Neural cell (in vitro differentiated cells): ENCODE measurements around the gene SOX18. TPM values are rescaled to one million over a fixed set of nuclear protein-coding genes. Genes with fewer than 3 reads are reported as not detected.

Experiments
- H2AFZ ChIP-seq: fragments of 200-600, 300-800 bp; sonication (generic), shearing (Covaris generic); 2 replicates; pipeline ENCODE4 v1.6.0; 2014; ENCODE audit warnings: low read depth, mild to moderate bottlenecking, antibody characterized with exemption, low read length, moderate library complexity
- H3F3A ChIP-seq: fragments of 200-600 bp; shearing (Covaris generic); 2 replicates; pipeline ENCODE4 v1.6.1; 2016; ENCODE audit warnings: mild to moderate bottlenecking, moderate library complexity, mixed read lengths, antibody characterized with exemption, low read length; ENCODE audit not compliant: insufficient read depth, poor library complexity, severe bottlenecking
- H3K27ac ChIP-seq: fragments of 200-600, 300-800 bp; sonication (generic), shearing (Covaris generic); 2 replicates; pipeline ENCODE4 v1.5.1; 2014; ENCODE audit warnings: mild to moderate bottlenecking, low read length, moderate library complexity
- H3K27me3 ChIP-seq: fragments of 300-800, 200-600 bp; sonication (generic), shearing (Covaris generic); 2 replicates; pipeline ENCODE4 v1.6.0; 2014; ENCODE audit warnings: mild to moderate bottlenecking, low read depth, low read length, moderate library complexity; ENCODE audit not compliant: insufficient read depth
- H3K36me3 ChIP-seq: fragments of 300-800, 200-600 bp; sonication (generic), shearing (Covaris generic); 2 replicates; pipeline ENCODE4 v1.5.1; 2014; ENCODE audit warnings: mild to moderate bottlenecking, antibody characterized with exemption, low read length, moderate library complexity; ENCODE audit not compliant: insufficient read depth
- H3K4me2 ChIP-seq: fragments of 300-800, 200-600 bp; sonication (generic), shearing (Covaris generic); 2 replicates; pipeline ENCODE4 v1.6.0; 2014; ENCODE audit warnings: mild to moderate bottlenecking, low read length
- H3K4me3 ChIP-seq: fragments of 300-800, 200-600 bp; sonication (generic), shearing (Covaris generic); 2 replicates; pipeline ENCODE4 v1.5.1; 2014; ENCODE audit warnings: mild to moderate bottlenecking, low read length, moderate library complexity
- H3K79me2 ChIP-seq: fragments of 200-600 bp; shearing (Covaris generic); replicated peaks from 2 replicates; pipeline ENCODE4 v1.6.0; 2014; ENCODE audit warnings: mild to moderate bottlenecking, low read length, moderate library complexity; ENCODE audit not compliant: insufficient read depth
- H3K9ac ChIP-seq: fragments of 300-800, 200-600 bp; sonication (generic), shearing (Covaris generic); 2 replicates; pipeline ENCODE4 v1.6.1; 2016; ENCODE audit warnings: mild to moderate bottlenecking, low read length, mixed read lengths
- H3K9me2 ChIP-seq: fragments of 200-600 bp; shearing (Covaris generic); 2 replicates; pipeline ENCODE4 v1.6.1; 2016; ENCODE audit warnings: mild to moderate bottlenecking, low read length, mixed read lengths; ENCODE audit not compliant: insufficient read depth
- H3K9me3 ChIP-seq: fragments of 200-600, 300-800 bp; sonication (generic), shearing (Covaris generic); 2 replicates; pipeline ENCODE4 v1.6.1; 2016; ENCODE audit warnings: mild to moderate bottlenecking, mixed run types, low read length, moderate library complexity, mixed read lengths
- H4K20me1 ChIP-seq: fragments of 200-600 bp; shearing (Covaris generic); 2 replicates; pipeline ENCODE4 v1.6.1; 2016; ENCODE audit warnings: mild to moderate bottlenecking, mixed run types; ENCODE audit not compliant: insufficient read depth
- CTCF ChIP-seq: fragments of 450-650 bp; IDR thresholded peaks from 2 replicates; pipeline ENCODE4 v1.5.1; 2014; ENCODE audit warnings: antibody characterized with exemption, mild to moderate bottlenecking, moderate library complexity; ENCODE audit not compliant: poor library complexity, severe bottlenecking
- EP300 ChIP-seq: fragments of 450-650 bp; conservative IDR thresholded peaks from 2 replicates; pipeline ENCODE4 v1.6.1; 2014; ENCODE audit warnings: antibody characterized with exemption, mild to moderate bottlenecking, moderate library complexity; ENCODE audit not compliant: poor library complexity, severe bottlenecking
- EZH2 ChIP-seq: fragments of 200-600, 300-800 bp; shearing (Covaris generic), sonication (generic); IDR thresholded peaks from 2 replicates; pipeline ENCODE4 v1.6.1; 2014; ENCODE audit warnings: antibody characterized with exemption, low read length, borderline replicate concordance, mild to moderate bottlenecking; ENCODE audit not compliant: insufficient read depth, poor library complexity, severe bottlenecking
- MXI1 ChIP-seq: fragments of 450-650 bp; conservative IDR thresholded peaks from 2 replicates; pipeline ENCODE4 v1.6.1; 2014; ENCODE audit warnings: antibody characterized with exemption, mild to moderate bottlenecking; ENCODE audit not compliant: poor library complexity, severe bottlenecking
- POLR2AphosphoS5 ChIP-seq: IDR thresholded peaks from 2 replicates; pipeline ENCODE4 v1.6.1; 2012
- RAD21 ChIP-seq: fragments of 450-650 bp; conservative IDR thresholded peaks from 2 replicates; pipeline ENCODE4 v1.6.1; 2014; ENCODE audit warnings: antibody characterized with exemption, mild to moderate bottlenecking, moderate library complexity
- REST ChIP-seq: IDR thresholded peaks from 2 replicates; pipeline ENCODE4 v1.6.1; 2012; ENCODE audit warnings: borderline replicate concordance
- SMC3 ChIP-seq: fragments of 450-650 bp; conservative IDR thresholded peaks from 2 replicates; pipeline ENCODE4 v1.6.1; 2014; ENCODE audit warnings: antibody characterized with exemption, mild to moderate bottlenecking, moderate library complexity; ENCODE audit not compliant: poor library complexity
- TAF1 ChIP-seq: IDR thresholded peaks from 2 replicates; pipeline ENCODE4 v1.6.1; 2012; ENCODE audit warnings: low read depth
- polyA plus RNA-seq: library from polyadenylated mRNA; depleted of rRNA; stranded (reverse); fragments of >200 nt; gene quantifications from 2 replicates; pipeline ENCODE4 v1.2.3, GENCODE V29; 2014

SOX18 gene
- polyA plus RNA-seq, 1 donor from 2014 or later = 0.12 TPM

- peak overlapping the region; percentile 91 for H2AFZ ChIP-seq
- H3K36me3 ChIP-seq = no peaks in the 10 kb centered on the region
- TF ChIP-seq EP300 (no peak), SMC3 (no peak), TAF1 (no peak), REST (no peak), POLR2AphosphoS5 (no peak), MXI1 (no peak), RAD21 (no peak), CTCF (no peak), EZH2 (no peak)
- H3F3A ChIP-seq = no peaks in the 10 kb centered on the region
- no peaks in the 10 kb centered on the region for H4K20me1 ChIP-seq
- no peaks in the 10 kb centered on the region for H3K27me3 ChIP-seq
- H3K9me3 ChIP-seq = no peaks in the 10 kb centered on the region
- H3K4me2 ChIP-seq = peak overlapping the region; percentile 73
- peaks cover 7% of the 10 kb centered on the region for H3K79me2 ChIP-seq
- peak overlapping the region; percentile 78 for H3K4me3 ChIP-seq
- H3K9ac ChIP-seq = peak overlapping the region; percentile 83
- H3K9me2 ChIP-seq = no peaks in the 10 kb centered on the region
- no peak overlapping the region for H3K27ac ChIP-seq
These were observed 12.8 kb upstream of the SOX18 start for GRCh38 chr20:64062276-64062595.

GRCh38 chr20:64058536-64058935, 9.1 kb upstream of the SOX18 start:
- Histone ChIP-seq H3K4me3 (no peak overlapping the region), H3F3A (no peaks in the 10 kb centered on the region), H3K9me3 (no peaks in the 10 kb centered on the region), H3K4me2 (no peak overlapping the region), H3K27me3 (no peaks in the 10 kb centered on the region), H3K36me3 (no peaks in the 10 kb centered on the region), H4K20me1 (no peaks in the 10 kb centered on the region), H3K9ac (no peak overlapping the region), H3K27ac (no peak overlapping the region), H3K9me2 (no peaks in the 10 kb centered on the region), H2AFZ (no peak overlapping the region), H3K79me2 (peaks cover under 1% of the 10 kb centered on the region)
- TF ChIP-seq RAD21 = no peak
- no peak for TF ChIP-seq POLR2AphosphoS5
- TF ChIP-seq EP300 = no peak
- no peak for TF ChIP-seq TAF1
- TF ChIP-seq MXI1 = no peak
- TF ChIP-seq REST = no peak
- TF ChIP-seq SMC3 = no peak
- TF ChIP-seq EZH2 = no peak
- TF ChIP-seq CTCF = no peak
